ENCODE data around the gene NTMT2.

NTMT2 gene

GRCh38 chr1:170131984-170132383 lies 13.8 kb upstream of the NTMT2 start:
- H3K4me1 ChIP-seq (ENCODE audit: control insufficient read depth, insufficient read depth, low read length) = no peaks in the 10 kb centered on the region
- H3K9me3 ChIP-seq (ENCODE audit: control insufficient read depth in 2 of 2, low read length in 2 of 2) = no peaks in the 10 kb centered on the region
- H3K27ac ChIP-seq (ENCODE audit: low read length) = no peak overlapping the region
- no peaks in the 10 kb centered on the region for H3K36me3 ChIP-seq (ENCODE audit: control insufficient read depth in 2 of 2, insufficient read depth in 2 of 2, low read length in 2 of 2)
- no peaks in the 10 kb centered on the region for H3K27me3 ChIP-seq (ENCODE audit: control insufficient read depth in 1 of 2, insufficient read depth in 2 of 2, low read length in 2 of 2)
- no peak overlapping the region for H3K4me3 ChIP-seq (ENCODE audit: low read length in 2 of 2)
- no peak overlapping the region for H3K9ac ChIP-seq (ENCODE audit: low read length in 2 of 2)

- no peaks in the 10 kb centered on the region for H3K9me3 ChIP-seq (ENCODE audit: control insufficient read depth in 2 of 2, low read length in 2 of 2)
- no peaks in the 10 kb centered on the region for H3K27me3 ChIP-seq (ENCODE audit: control insufficient read depth in 1 of 2, insufficient read depth in 2 of 2, low read length in 2 of 2)
- no peak overlapping the region for H3K27ac ChIP-seq (ENCODE audit: low read length)
- no peak overlapping the region for H3K9ac ChIP-seq (ENCODE audit: low read length in 2 of 2)
- H3K4me1 ChIP-seq (ENCODE audit: control insufficient read depth, insufficient read depth, low read length) = no peaks in the 10 kb centered on the region
- H3K36me3 ChIP-seq (ENCODE audit: control insufficient read depth in 2 of 2, insufficient read depth in 2 of 2, low read length in 2 of 2) = no peaks in the 10 kb centered on the region
- H3K4me3 ChIP-seq (ENCODE audit: low read length in 2 of 2) = no peak overlapping the region
Observed at GRCh38 chr1:170133766-170134495, 11.8 kb upstream of the NTMT2 start.

GRCh38 chr1:170134521-170134920 lies 11.2 kb upstream of the NTMT2 start:
- no peak overlapping the region for H3K4me3 ChIP-seq (ENCODE audit: low read length in 2 of 2)
- H3K27ac ChIP-seq (ENCODE audit: low read length) = no peak overlapping the region
- no peaks in the 10 kb centered on the region for H3K36me3 ChIP-seq (ENCODE audit: control insufficient read depth in 2 of 2, insufficient read depth in 2 of 2, low read length in 2 of 2)

GRCh38 chr1:170140371-170140770 lies 5.4 kb upstream of the NTMT2 start:
- Histone ChIP-seq H3K27ac (ENCODE audit: low read length) (no peak overlapping the region), H3K9me3 (ENCODE audit: control insufficient read depth in 2 of 2, low read length in 2 of 2) (peaks cover 0 to 2% of the 10 kb centered on the region in 2 donors), H3K9ac (ENCODE audit: low read length in 2 of 2) (no peak overlapping the region), H3K36me3 (ENCODE audit: control insufficient read depth in 2 of 2, insufficient read depth in 2 of 2, low read length in 2 of 2) (no peaks in the 10 kb centered on the region), H3K4me3 (ENCODE audit: low read length in 2 of 2) (no peak overlapping the region), H3K4me1 (ENCODE audit: control insufficient read depth, insufficient read depth, low read length) (no peaks in the 10 kb centered on the region), H3K27me3 (ENCODE audit: control insufficient read depth in 1 of 2, insufficient read depth in 2 of 2, low read length in 2 of 2) (no peaks in the 10 kb centered on the region)

More at GRCh38 chr1:170134521-170134920, 11.2 kb upstream of the NTMT2 start:
- Histone ChIP-seq H3K9me3 (ENCODE audit: control insufficient read depth in 2 of 2, low read length in 2 of 2) (no peaks in the 10 kb centered on the region), H3K9ac (ENCODE audit: low read length in 2 of 2) (no peak overlapping the region), H3K4me1 (ENCODE audit: control insufficient read depth, insufficient read depth, low read length) (no peaks in the 10 kb centered on the region), H3K27me3 (ENCODE audit: control insufficient read depth in 1 of 2, insufficient read depth in 2 of 2, low read length in 2 of 2) (no peaks in the 10 kb centered on the region)

- Histone ChIP-seq H3K4me3 (ENCODE audit: low read length in 2 of 2) (no peak overlapping the region), H3K27me3 (ENCODE audit: control insufficient read depth in 1 of 2, insufficient read depth in 2 of 2, low read length in 2 of 2) (no peaks in the 10 kb centered on the region), H3K4me1 (ENCODE audit: control insufficient read depth, insufficient read depth, low read length) (no peaks in the 10 kb centered on the region), H3K9ac (ENCODE audit: low read length in 2 of 2) (no peak overlapping the region), H3K27ac (ENCODE audit: low read length) (no peak overlapping the region), H3K36me3 (ENCODE audit: control insufficient read depth in 2 of 2, insufficient read depth in 2 of 2, low read length in 2 of 2) (no peaks in the 10 kb centered on the region), H3K9me3 (ENCODE audit: control insufficient read depth in 2 of 2, low read length in 2 of 2) (peaks cover 0 to 2% of the 10 kb centered on the region in 2 donors)
Observed at GRCh38 chr1:170145061-170145460, 698 bp upstream of the NTMT2 start.

GRCh38 chr1:170146720-170147263 lies 1.0 kb downstream of the NTMT2 start:
- no peak overlapping the region for H3K4me3 ChIP-seq (ENCODE audit: low read length in 2 of 2)
- no peak overlapping the region for H3K9ac ChIP-seq (ENCODE audit: low read length in 2 of 2)
- peaks cover 0 to 2% of the 10 kb centered on the region in 2 donors for H3K9me3 ChIP-seq (ENCODE audit: control insufficient read depth in 2 of 2, low read length in 2 of 2)
- no peaks in the 10 kb centered on the region for H3K4me1 ChIP-seq (ENCODE audit: control insufficient read depth, insufficient read depth, low read length)
- no peaks in the 10 kb centered on the region for H3K36me3 ChIP-seq (ENCODE audit: control insufficient read depth in 2 of 2, insufficient read depth in 2 of 2, low read length in 2 of 2)
- H3K27ac ChIP-seq (ENCODE audit: low read length) = no peak overlapping the region
- no peaks in the 10 kb centered on the region for H3K27me3 ChIP-seq (ENCODE audit: control insufficient read depth in 1 of 2, insufficient read depth in 2 of 2, low read length in 2 of 2)

- Histone ChIP-seq H3K27ac (ENCODE audit: low read length) (no peak overlapping the region), H3K4me1 (ENCODE audit: control insufficient read depth, insufficient read depth, low read length) (no peaks in the 10 kb centered on the region), H3K4me3 (ENCODE audit: low read length in 2 of 2) (no peak overlapping the region), H3K36me3 (ENCODE audit: control insufficient read depth in 2 of 2, insufficient read depth in 2 of 2, low read length in 2 of 2) (no peaks in the 10 kb centered on the region), H3K9ac (ENCODE audit: low read length in 2 of 2) (no peak overlapping the region), H3K27me3 (ENCODE audit: control insufficient read depth in 1 of 2, insufficient read depth in 2 of 2, low read length in 2 of 2) (no peaks in the 10 kb centered on the region), H3K9me3 (ENCODE audit: control insufficient read depth in 2 of 2, low read length in 2 of 2) (peaks cover 0 to 2% of the 10 kb centered on the region in 2 donors)
Observed at GRCh38 chr1:170149241-170149640, 3.5 kb downstream of the NTMT2 start.

- Histone ChIP-seq H3K27ac (ENCODE audit: low read length) (no peak overlapping the region), H3K4me1 (ENCODE audit: control insufficient read depth, insufficient read depth, low read length) (no peaks in the 10 kb centered on the region), H3K36me3 (ENCODE audit: control insufficient read depth in 2 of 2, insufficient read depth in 2 of 2, low read length in 2 of 2) (no peaks in the 10 kb centered on the region), H3K9ac (ENCODE audit: low read length in 2 of 2) (no peak overlapping the region), H3K27me3 (ENCODE audit: control insufficient read depth in 1 of 2, insufficient read depth in 2 of 2, low read length in 2 of 2) (no peaks in the 10 kb centered on the region), H3K9me3 (ENCODE audit: control insufficient read depth in 2 of 2, low read length in 2 of 2) (no peaks in the 10 kb centered on the region), H3K4me3 (ENCODE audit: low read length in 2 of 2) (no peak overlapping the region)
Observed at GRCh38 chr1:170150016-170150415, 4.3 kb downstream of the NTMT2 start.

GRCh38 chr1:170150921-170151320 lies 5.2 kb downstream of the NTMT2 start:
- Histone ChIP-seq H3K4me1 (ENCODE audit: control insufficient read depth, insufficient read depth, low read length) (no peaks in the 10 kb centered on the region), H3K27ac (ENCODE audit: low read length) (no peak overlapping the region), H3K9ac (ENCODE audit: low read length in 2 of 2) (no peak overlapping the region), H3K9me3 (ENCODE audit: control insufficient read depth in 2 of 2, low read length in 2 of 2) (no peaks in the 10 kb centered on the region), H3K36me3 (ENCODE audit: control insufficient read depth in 2 of 2, insufficient read depth in 2 of 2, low read length in 2 of 2) (no peaks in the 10 kb centered on the region), H3K4me3 (ENCODE audit: low read length in 2 of 2) (no peak overlapping the region), H3K27me3 (ENCODE audit: control insufficient read depth in 1 of 2, insufficient read depth in 2 of 2, low read length in 2 of 2) (no peaks in the 10 kb centered on the region)

- Histone ChIP-seq H3K36me3 (ENCODE audit: control insufficient read depth in 2 of 2, insufficient read depth in 2 of 2, low read length in 2 of 2) (no peaks in the 10 kb centered on the region), H3K9me3 (ENCODE audit: control insufficient read depth in 2 of 2, low read length in 2 of 2) (no peaks in the 10 kb centered on the region), H3K27me3 (ENCODE audit: control insufficient read depth in 1 of 2, insufficient read depth in 2 of 2, low read length in 2 of 2) (no peaks in the 10 kb centered on the region), H3K4me1 (ENCODE audit: control insufficient read depth, insufficient read depth, low read length) (no peaks in the 10 kb centered on the region), H3K27ac (ENCODE audit: low read length) (no peak overlapping the region), H3K4me3 (ENCODE audit: low read length in 2 of 2) (no peak overlapping the region), H3K9ac (ENCODE audit: low read length in 2 of 2) (no peak overlapping the region)
Observed at GRCh38 chr1:170153417-170153816, 7.7 kb downstream of the NTMT2 start.

- Histone ChIP-seq H3K9ac (ENCODE audit: low read length in 2 of 2) (no peak overlapping the region), H3K4me1 (ENCODE audit: control insufficient read depth, insufficient read depth, low read length) (no peaks in the 10 kb centered on the region), H3K36me3 (ENCODE audit: control insufficient read depth in 2 of 2, insufficient read depth in 2 of 2, low read length in 2 of 2) (no peaks in the 10 kb centered on the region), H3K9me3 (ENCODE audit: control insufficient read depth in 2 of 2, low read length in 2 of 2) (no peaks in the 10 kb centered on the region), H3K27ac (ENCODE audit: low read length) (no peak overlapping the region), H3K27me3 (ENCODE audit: control insufficient read depth in 1 of 2, insufficient read depth in 2 of 2, low read length in 2 of 2) (no peaks in the 10 kb centered on the region), H3K4me3 (ENCODE audit: low read length in 2 of 2) (no peak overlapping the region)
Observed at GRCh38 chr1:170155055-170155454, 9.3 kb downstream of the NTMT2 start.

Data from stomach smooth muscle (tissue), 2 donors.